EH (cell line): ENCODE data around the gene SH3PXD2B.
"Not testable (repeated sequence)": the region's sequence is repeated elsewhere in the genome, so short reads cannot be mapped to it uniquely, and the experiment has no call there.

Experiments used
- DNase-seq: peaks from one replicate; pipeline ENCODE4 v3.0.0-alpha.2; 2015; ENCODE audit warnings: low read depth

Gene SH3PXD2B

GRCh38 chr5:172339264-172340180 is 114.8 kb downstream of the SH3PXD2B start:
- DNase-seq: no peak

GRCh38 chr5:172336676-172337285 is 117.5 kb downstream of the SH3PXD2B start:
- no peak for DNase-seq

GRCh38 chr5:172336264-172336663 is 118.1 kb downstream of the SH3PXD2B start:
- DNase-seq: no peak

- no peak for DNase-seq
Observed at GRCh38 chr5:172335721-172336120, 118.6 kb downstream of the SH3PXD2B start.

- DNase-seq: no peak
Observed at GRCh38 chr5:172334641-172335040, 119.7 kb downstream of the SH3PXD2B start.

GRCh38 chr5:172334196-172334595 is 120.1 kb downstream of the SH3PXD2B start:
- DNase-seq: no peak

- DNase-seq: not testable (repeated sequence)
Observed at GRCh38 chr5:172326901-172327300, 127.4 kb downstream of the SH3PXD2B start.

- no peak for DNase-seq
Observed at GRCh38 chr5:172325452-172325851, 128.9 kb downstream of the SH3PXD2B start.

GRCh38 chr5:172322028-172322965 is 132.0 kb downstream of the SH3PXD2B start:
- DNase-seq: no peak

GRCh38 chr5:172321593-172321992 is 132.7 kb downstream of the SH3PXD2B start:
- DNase-seq: no peak

- peak; percentile 31 for DNase-seq
Observed at GRCh38 chr5:172319708-172320441, 134.4 kb downstream of the SH3PXD2B start.

- DNase-seq: no peak
Observed at GRCh38 chr5:172315587-172316493, 138.5 kb downstream of the SH3PXD2B start.

- DNase-seq: no peak
Observed at GRCh38 chr5:172313915-172314314, 140.4 kb downstream of the SH3PXD2B start.

- DNase-seq: peak; percentile 68
Observed at GRCh38 chr5:172312286-172312685, 142.0 kb downstream of the SH3PXD2B start.

- DNase-seq: no peak
Observed at GRCh38 chr5:172311605-172312004, 142.7 kb downstream of the SH3PXD2B start.

GRCh38 chr5:172311026-172311425 is 143.3 kb downstream of the SH3PXD2B start:
- no peak for DNase-seq

GRCh38 chr5:172305380-172305779 is 148.9 kb downstream of the SH3PXD2B start:
- no peak for DNase-seq

- peak; percentile 22 for DNase-seq
Observed at GRCh38 chr5:172303572-172304335, 150.6 kb downstream of the SH3PXD2B start.

GRCh38 chr5:172303162-172303561 is 151.2 kb downstream of the SH3PXD2B start:
- DNase-seq: no peak
